GM23338 (cell line): Measurements from ENCODE around the gene SVOPL. TPM values are rescaled to one million over a fixed set of nuclear protein-coding genes. Genes with fewer than 3 reads are reported as not detected.

Experiments
- ATAC-seq: fragments of 200-7000 bp; cut with Tn5 transposase; 3 replicates; pipeline ENCODE4 v1.9.1; 2020
- DNase-seq: peaks from one replicate; pipeline ENCODE4 v3.0.0-alpha.2; 2015; ENCODE audit warnings: low spot score
- H2AFZ ChIP-seq: fragments of 200-600 bp; sonication (generic); 2 replicates; pipeline ENCODE4 v1.8.0; 2016; ENCODE audit warnings: antibody characterized with exemption, mild to moderate bottlenecking, moderate library complexity
- H3F3A ChIP-seq: fragments of 200-600 bp; sonication (generic); replicated peaks from 2 replicates; pipeline ENCODE4 v1.8.0; 2017; ENCODE audit warnings: antibody characterized with exemption, mixed run types, low read depth
- H3K27ac ChIP-seq: fragments of 200-600 bp; sonication (generic); 2 replicates; pipeline ENCODE4 v1.6.1; 2016; ENCODE audit warnings: low read depth
- H3K27me3 ChIP-seq: fragments of 200-600 bp; sonication (generic); 2 replicates; pipeline ENCODE4 v1.8.0; 2016; ENCODE audit warnings: mild to moderate bottlenecking, mixed run types, moderate library complexity; ENCODE audit not compliant: insufficient read depth
- H3K36me3 ChIP-seq: fragments of 200-600 bp; sonication (generic); 2 replicates; pipeline ENCODE4 v1.8.0; 2016; ENCODE audit warnings: mild to moderate bottlenecking; ENCODE audit not compliant: insufficient read depth
- H3K4me1 ChIP-seq: fragments of 200-600 bp; sonication (generic); 2 replicates; pipeline ENCODE4 v1.8.0; 2016; ENCODE audit warnings: mild to moderate bottlenecking, moderate library complexity; ENCODE audit not compliant: insufficient read depth
- H3K4me2 ChIP-seq: fragments of 200-600 bp; sonication (generic); 2 replicates; pipeline ENCODE4 v1.7.1; 2017; ENCODE audit warnings: mixed run types
- H3K4me3 ChIP-seq: fragments of 200-600 bp; sonication (generic); 2 replicates; pipeline ENCODE4 v1.6.1; 2016; ENCODE audit warnings: mixed run types
- H3K79me2 ChIP-seq: fragments of 200-600 bp; sonication (generic); replicated peaks from 2 replicates; pipeline ENCODE4 v1.8.0; 2017; ENCODE audit warnings: mild to moderate bottlenecking; ENCODE audit not compliant: insufficient read depth
- H3K9me2 ChIP-seq: fragments of 200-600 bp; sonication (generic); 2 replicates; pipeline ENCODE4 v1.8.0; 2017; ENCODE audit not compliant: insufficient read depth
- H4K20me1 ChIP-seq: fragments of 200-600 bp; sonication (generic); replicated peaks from 2 replicates; pipeline ENCODE4 v1.8.0; 2017; ENCODE audit warnings: mild to moderate bottlenecking; ENCODE audit not compliant: insufficient read depth
- H3K27ac Mint-ChIP-seq: 2 replicates; pipeline ENCODE4 v1.8.0; 2020; ENCODE audit warnings: inconsistent platforms, mild to moderate bottlenecking, moderate library complexity, mixed read lengths
- H3K27me3 Mint-ChIP-seq: 3 replicates; pipeline ENCODE4 v1.8.0; 2022; ENCODE audit warnings: low read depth, mild to moderate bottlenecking, moderate library complexity, mixed read lengths, inconsistent platforms; ENCODE audit not compliant: insufficient read depth, poor library complexity
- H3K36me3 Mint-ChIP-seq: 3 replicates; pipeline ENCODE4 v1.8.0; 2021; ENCODE audit warnings: low read depth, mild to moderate bottlenecking, inconsistent platforms, moderate library complexity, mixed read lengths
- H3K4me1 Mint-ChIP-seq: 3 replicates; pipeline ENCODE4 v1.8.0; 2020; ENCODE audit warnings: mild to moderate bottlenecking, inconsistent platforms, mixed read lengths
- H3K4me3 Mint-ChIP-seq: 3 replicates; pipeline ENCODE4 v1.8.0; 2021; ENCODE audit warnings: moderate library complexity, mild to moderate bottlenecking, inconsistent platforms, mixed read lengths
- H3K9me3 Mint-ChIP-seq: 3 replicates; pipeline ENCODE4 v1.8.0; 2020; ENCODE audit warnings: moderate library complexity, mild to moderate bottlenecking, inconsistent platforms, mixed read lengths
- CREB1 ChIP-seq: fragments of 250-450 bp; sonication (Bioruptor Pico); IDR thresholded peaks from 2 replicates; pipeline ENCODE4 v1.5.0; 2020; ENCODE audit warnings: low read depth, mild to moderate bottlenecking, moderate library complexity
- CTCF ChIP-seq, 2 experiments: fragments of 200-600 bp in 1 of 2; sonication (generic) in 1 of 2; conservative IDR thresholded peaks; 2 replicates each; pipeline versions ENCODE4 v1.5.1 to v1.6.1; 2016 to 2017; ENCODE audit warnings: antibody characterized with exemption in 2 of 2, low read depth in 2 of 2, mild to moderate bottlenecking in 2 of 2, moderate library complexity in 1 of 2
- ETS1 ChIP-seq: IDR thresholded peaks from 2 replicates; pipeline ENCODE4 v1.6.1; 2016; ENCODE audit warnings: antibody characterized with exemption
- EZH2 ChIP-seq: fragments of 200-600 bp; sonication (generic); IDR thresholded peaks from one replicate; pipeline ENCODE4 v1.8.0; 2017; ENCODE audit warnings: antibody characterized with exemption, mild to moderate bottlenecking, low read depth; ENCODE audit not compliant: unreplicated experiment
- EZH2phosphoT487 ChIP-seq: fragments of 200-600 bp; sonication (generic); IDR thresholded peaks from one replicate; pipeline ENCODE4 v1.8.1; 2018; ENCODE audit warnings: antibody characterized with exemption; ENCODE audit not compliant: unreplicated experiment
- JUNB ChIP-seq: IDR thresholded peaks from one replicate; pipeline ENCODE4 v1.6.1; 2016; ENCODE audit warnings: antibody characterized with exemption; ENCODE audit not compliant: unreplicated experiment
- NANOG ChIP-seq: IDR thresholded peaks from 2 replicates; pipeline ENCODE4 v1.6.1; 2016; ENCODE audit warnings: antibody characterized with exemption, borderline replicate concordance
- POLR2AphosphoS5 ChIP-seq: IDR thresholded peaks from 2 replicates; pipeline ENCODE4 v1.6.1; 2016; ENCODE audit warnings: antibody characterized with exemption, low read depth
- REST ChIP-seq: IDR thresholded peaks from one replicate; pipeline ENCODE4 v1.6.1; 2018; ENCODE audit warnings: antibody characterized with exemption; ENCODE audit not compliant: unreplicated experiment
- STAT1 ChIP-seq: IDR thresholded peaks from one replicate; pipeline ENCODE4 v1.6.1; 2016; ENCODE audit warnings: antibody characterized with exemption; ENCODE audit not compliant: unreplicated experiment
- ZNF114 ChIP-seq: fragments of 250-450 bp; sonication (Bioruptor Pico); IDR thresholded peaks from 2 replicates; pipeline ENCODE4 v1.5.0; 2020; ENCODE audit warnings: mild to moderate bottlenecking, moderate library complexity
- ZNF331 ChIP-seq: fragments of 250-450 bp; sonication (Bioruptor Pico); IDR thresholded peaks from 2 replicates; pipeline ENCODE4 v1.5.0; 2020; ENCODE audit warnings: low read depth, mild to moderate bottlenecking, moderate library complexity
- ZNF462 ChIP-seq: fragments of 250-450 bp; sonication (Bioruptor Pico); IDR thresholded peaks from 2 replicates; pipeline ENCODE4 v1.5.0; 2020; ENCODE audit warnings: mild to moderate bottlenecking, moderate library complexity
- polyA plus RNA-seq: library from polyadenylated mRNA; unstranded; fragments of >200 nt; fragmentation: Nextera tagmentation; extraction: Ambion mirVana; gene quantifications from 2 replicates; pipeline ENCODE4 v1.2.1, GENCODE V29; 2016
- total RNA-seq: library from RNA; depleted of rRNA; stranded (reverse); fragments of >200 nt; shearing (Covaris generic); gene quantifications from 2 replicates; pipeline ENCODE4 v1.2.3, GENCODE V29; 2014

Gene SVOPL
- total and polyA plus RNA-seq, 2 experiments from 2014 or later = 1.4 to 2.1 TPM

GRCh38 chr7:138691178-138691577, 10.0 kb downstream of the SVOPL start (continued):
- no peak for TF ChIP-seq EZH2
- TF ChIP-seq ZNF331 (CRISPR knock-in tag) = no peak
- TF ChIP-seq ZNF462 = no peak
- TF ChIP-seq ZNF114 = no peak

- no peak overlapping the region for H3K4me3 ChIP-seq
- Mint-ChIP-seq H3K36me3 (peaks cover 6% of the 10 kb centered on the region; the same call in 1 of the 3 replicates), H3K4me3 (no peak overlapping the region), H3K9me3 (peaks cover 11% of the 10 kb centered on the region), H3K27me3 (no peaks in the 10 kb centered on the region), H3K27ac (no peak overlapping the region), H3K4me1 (no peaks in the 10 kb centered on the region)
- no peaks in the 10 kb centered on the region for H3K4me1 ChIP-seq
- no peak overlapping the region for H3K27ac ChIP-seq
- no peaks in the 10 kb centered on the region for H4K20me1 ChIP-seq
- no peak overlapping the region for H3K4me2 ChIP-seq
- no peaks in the 10 kb centered on the region for H3K36me3 ChIP-seq
- no peak overlapping the region for H2AFZ ChIP-seq
- DNase-seq (no peak), ATAC-seq (no peak)
- H3K9me2 ChIP-seq = no peaks in the 10 kb centered on the region
- H3K79me2 ChIP-seq = no peaks in the 10 kb centered on the region
- H3F3A ChIP-seq = no peaks in the 10 kb centered on the region
- H3K27me3 ChIP-seq = no peaks in the 10 kb centered on the region
- no peak for TF ChIP-seq ZNF114
- no peak for TF ChIP-seq POLR2AphosphoS5
- TF ChIP-seq NANOG = no peak
- TF ChIP-seq REST = no peak
- TF ChIP-seq ETS1 = no peak
- no peak for TF ChIP-seq JUNB
- no peak for TF ChIP-seq CTCF (conservative IDR thresholded peaks at IDR 0.05; ENCODE audit: low read depth in 2 of 2)
- TF ChIP-seq ZNF331 (CRISPR knock-in tag) = no peak
- no peak for TF ChIP-seq STAT1
- TF ChIP-seq EZH2phosphoT487 = no peak
- no peak for TF ChIP-seq CREB1 (CRISPR knock-in tag)
- no peak for TF ChIP-seq EZH2
Observed at GRCh38 chr7:138690495-138690894, 10.7 kb downstream of the SVOPL start.
